ENCODE measurements around the gene ERC2.

DNA sequence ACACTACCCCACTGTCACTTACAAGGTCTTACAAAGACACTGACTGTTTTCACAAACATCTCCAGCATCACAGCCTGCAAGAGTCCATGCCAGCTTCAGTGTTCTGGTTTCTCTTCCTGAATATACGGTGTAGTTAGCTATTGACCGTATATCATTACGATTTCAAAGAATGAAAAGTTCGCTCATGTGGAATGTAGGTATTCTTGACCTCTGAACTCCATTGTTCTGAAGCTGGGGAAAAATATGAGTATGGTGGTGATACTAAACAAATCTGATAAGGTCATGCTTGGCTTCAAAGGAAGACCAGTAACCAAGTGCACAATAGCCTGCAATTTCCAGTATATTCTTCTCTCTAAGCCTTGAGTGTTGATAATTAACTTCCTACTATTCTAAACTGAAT is 665.5 kb downstream of the ERC2 start:
- no peak for TF ChIP-seq EP300 (IDR thresholded peaks at IDR 0.05)
- TF ChIP-seq, protein P1, sequence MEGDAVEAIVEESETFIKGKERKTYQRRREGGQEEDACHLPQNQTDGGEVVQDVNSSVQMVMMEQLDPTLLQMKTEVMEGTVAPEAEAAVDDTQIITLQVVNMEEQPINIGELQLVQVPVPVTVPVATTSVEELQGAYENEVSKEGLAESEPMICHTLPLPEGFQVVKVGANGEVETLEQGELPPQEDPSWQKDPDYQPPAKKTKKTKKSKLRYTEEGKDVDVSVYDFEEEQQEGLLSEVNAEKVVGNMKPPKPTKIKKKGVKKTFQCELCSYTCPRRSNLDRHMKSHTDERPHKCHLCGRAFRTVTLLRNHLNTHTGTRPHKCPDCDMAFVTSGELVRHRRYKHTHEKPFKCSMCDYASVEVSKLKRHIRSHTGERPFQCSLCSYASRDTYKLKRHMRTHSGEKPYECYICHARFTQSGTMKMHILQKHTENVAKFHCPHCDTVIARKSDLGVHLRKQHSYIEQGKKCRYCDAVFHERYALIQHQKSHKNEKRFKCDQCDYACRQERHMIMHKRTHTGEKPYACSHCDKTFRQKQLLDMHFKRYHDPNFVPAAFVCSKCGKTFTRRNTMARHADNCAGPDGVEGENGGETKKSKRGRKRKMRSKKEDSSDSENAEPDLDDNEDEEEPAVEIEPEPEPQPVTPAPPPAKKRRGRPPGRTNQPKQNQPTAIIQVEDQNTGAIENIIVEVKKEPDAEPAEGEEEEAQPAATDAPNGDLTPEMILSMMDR (IDR thresholded peaks at IDR 0.05), result no peak
- no peak for TF ChIP-seq POLR2A (IDR thresholded peaks at IDR 0.05)
